ENCODE measurements around the gene GABRA5.
A peak's percentile ranks its signal among the peaks of the same experiment; 100 is the strongest.

GABRA5 gene

DNA sequence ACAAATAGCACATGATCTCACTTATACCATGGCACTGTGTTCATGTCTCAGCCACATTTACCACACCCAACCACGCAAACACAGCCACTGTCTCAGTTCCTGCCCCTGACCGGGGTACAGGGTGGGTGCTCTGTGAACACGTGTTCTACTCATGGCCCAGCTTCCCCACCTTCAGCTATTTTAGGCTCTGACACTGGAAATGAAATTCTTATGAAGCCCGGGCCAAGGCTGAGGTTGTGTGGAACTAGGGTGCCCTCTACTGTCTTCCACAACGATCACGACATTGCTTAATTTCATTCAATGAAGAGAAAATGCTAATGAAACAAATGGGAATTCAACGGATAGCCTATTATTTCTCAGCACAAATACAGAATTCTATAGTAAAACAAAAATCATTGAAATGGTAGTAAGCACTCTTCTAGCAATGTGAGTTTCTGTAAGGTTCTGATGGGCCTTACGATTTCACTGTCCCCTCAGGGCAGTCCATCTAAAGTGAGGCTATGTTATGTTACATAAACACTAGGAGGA lies 2.1 kb upstream of the GABRA5 start:
- H3K27me3 ChIP-seq (replicated peaks) = peaks cover 17% of the 10 kb centered on the region
- in situ Hi-C loops (cut with HindIII; ENCODE audit: low pct_ligation_motif_present, low sequenced_read_pairs) = no loop called here
- TF ChIP-seq, protein P1, sequence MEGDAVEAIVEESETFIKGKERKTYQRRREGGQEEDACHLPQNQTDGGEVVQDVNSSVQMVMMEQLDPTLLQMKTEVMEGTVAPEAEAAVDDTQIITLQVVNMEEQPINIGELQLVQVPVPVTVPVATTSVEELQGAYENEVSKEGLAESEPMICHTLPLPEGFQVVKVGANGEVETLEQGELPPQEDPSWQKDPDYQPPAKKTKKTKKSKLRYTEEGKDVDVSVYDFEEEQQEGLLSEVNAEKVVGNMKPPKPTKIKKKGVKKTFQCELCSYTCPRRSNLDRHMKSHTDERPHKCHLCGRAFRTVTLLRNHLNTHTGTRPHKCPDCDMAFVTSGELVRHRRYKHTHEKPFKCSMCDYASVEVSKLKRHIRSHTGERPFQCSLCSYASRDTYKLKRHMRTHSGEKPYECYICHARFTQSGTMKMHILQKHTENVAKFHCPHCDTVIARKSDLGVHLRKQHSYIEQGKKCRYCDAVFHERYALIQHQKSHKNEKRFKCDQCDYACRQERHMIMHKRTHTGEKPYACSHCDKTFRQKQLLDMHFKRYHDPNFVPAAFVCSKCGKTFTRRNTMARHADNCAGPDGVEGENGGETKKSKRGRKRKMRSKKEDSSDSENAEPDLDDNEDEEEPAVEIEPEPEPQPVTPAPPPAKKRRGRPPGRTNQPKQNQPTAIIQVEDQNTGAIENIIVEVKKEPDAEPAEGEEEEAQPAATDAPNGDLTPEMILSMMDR (IDR thresholded peaks at IDR 0.05; ENCODE audit: low read depth, low read length, missing control alignments) = peak; percentile 74
- no peaks in the 10 kb centered on the region for H3K36me3 ChIP-seq (replicated peaks)
- no peak overlapping the region for H3K4me3 ChIP-seq (ENCODE audit: low read depth, low read length)
- no peak overlapping the region for H3K27ac ChIP-seq
- DNase-seq = peak; percentile 30

DNA sequence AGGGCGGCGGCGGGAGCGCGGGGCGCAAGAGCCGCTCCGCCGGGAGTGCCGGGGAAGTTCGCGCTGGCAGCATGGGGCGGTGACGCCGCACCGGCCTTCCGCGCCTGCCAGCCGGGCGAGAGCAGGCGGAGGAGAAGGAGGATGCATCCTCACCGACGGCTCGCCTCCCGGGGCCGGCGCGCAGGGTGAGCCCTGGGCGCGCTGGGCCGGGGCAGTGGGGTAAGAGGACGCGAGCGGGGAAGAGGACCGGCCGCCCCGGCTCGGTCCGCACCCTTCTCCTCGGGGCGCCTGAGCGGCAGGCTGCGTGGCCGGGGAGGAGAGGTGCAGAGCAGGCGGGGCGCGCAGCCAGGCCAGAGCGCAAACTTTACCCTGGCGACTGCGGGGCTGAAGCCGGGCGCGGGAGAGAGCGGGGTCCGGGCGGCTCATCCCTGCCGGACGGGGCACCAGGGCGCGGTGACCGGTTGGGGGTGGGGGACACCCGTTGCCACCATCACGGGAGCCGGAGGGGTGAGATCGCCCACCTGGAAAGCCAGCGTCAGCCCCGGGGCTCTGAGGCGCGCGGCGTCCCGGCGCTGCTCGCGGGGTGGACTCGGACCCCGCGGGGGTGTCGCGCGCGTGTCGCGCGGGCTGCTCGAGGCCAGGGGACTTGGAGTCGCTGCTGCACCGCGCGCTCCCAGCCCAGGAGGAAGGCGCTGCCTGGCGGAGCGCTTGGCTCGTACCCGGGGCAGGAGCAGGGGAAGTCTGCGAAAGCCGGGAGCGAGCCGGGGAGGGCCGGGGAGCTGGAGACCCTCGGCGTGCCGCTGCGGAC lies 542 bp downstream of the GABRA5 start:
- Histone ChIP-seq H3K27ac (no peak overlapping the region), H3K27me3 (replicated peaks) (peaks cover 17% of the 10 kb centered on the region), H3K36me3 (replicated peaks) (no peaks in the 10 kb centered on the region), H3K4me3 (ENCODE audit: low read depth, low read length) (peak overlapping the region; percentile 35)
- in situ Hi-C loops (cut with HindIII; ENCODE audit: low pct_ligation_motif_present, low sequenced_read_pairs) = no loop called here
- no peak for DNase-seq
- TF ChIP-seq, protein P1 (IDR thresholded peaks at IDR 0.05; ENCODE audit: low read depth, low read length, missing control alignments) = no peak

DNA sequence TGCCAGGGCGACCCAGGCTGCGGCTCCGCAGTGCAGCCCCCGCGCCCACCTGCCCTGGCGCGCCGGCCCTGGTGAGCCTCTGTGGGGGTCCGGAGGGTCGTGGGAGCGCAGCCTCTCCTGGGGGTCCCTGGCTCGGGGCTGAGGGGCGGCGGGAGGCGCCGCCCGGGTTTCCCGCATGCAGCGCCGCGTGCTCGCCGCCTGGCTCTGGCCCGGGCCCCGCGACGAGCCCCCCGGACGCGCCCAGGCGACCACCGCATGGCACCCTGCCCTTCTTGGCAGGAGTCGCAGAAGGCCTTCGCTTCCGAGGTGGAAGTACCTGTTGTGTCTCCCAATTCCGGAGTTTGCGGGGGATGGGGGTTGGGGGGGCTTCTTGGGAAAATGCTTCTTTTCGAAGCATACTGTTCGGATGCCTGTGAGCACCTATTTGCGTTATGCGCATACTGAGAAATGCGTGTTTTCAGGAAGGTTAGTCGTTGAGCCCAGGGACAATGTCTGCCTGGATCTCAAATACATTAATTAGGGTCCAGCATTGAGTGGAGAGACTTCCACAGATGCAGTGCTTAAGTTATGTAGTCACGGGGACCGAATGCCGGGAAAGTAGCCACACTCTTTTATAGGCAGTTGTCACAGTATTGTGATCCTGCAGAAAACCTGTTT lies 1.3 kb downstream of the GABRA5 start:
- TF ChIP-seq, protein P1 (IDR thresholded peaks at IDR 0.05; ENCODE audit: low read depth, low read length, missing control alignments) = no peak
- Histone ChIP-seq H3K27ac (no peak overlapping the region), H3K27me3 (replicated peaks) (peaks cover 17% of the 10 kb centered on the region), H3K4me3 (ENCODE audit: low read depth, low read length) (no peak overlapping the region), H3K36me3 (replicated peaks) (no peaks in the 10 kb centered on the region)
- no peak for DNase-seq
- in situ Hi-C loops (cut with HindIII; ENCODE audit: low pct_ligation_motif_present, low sequenced_read_pairs) = no loop called here

DNA sequence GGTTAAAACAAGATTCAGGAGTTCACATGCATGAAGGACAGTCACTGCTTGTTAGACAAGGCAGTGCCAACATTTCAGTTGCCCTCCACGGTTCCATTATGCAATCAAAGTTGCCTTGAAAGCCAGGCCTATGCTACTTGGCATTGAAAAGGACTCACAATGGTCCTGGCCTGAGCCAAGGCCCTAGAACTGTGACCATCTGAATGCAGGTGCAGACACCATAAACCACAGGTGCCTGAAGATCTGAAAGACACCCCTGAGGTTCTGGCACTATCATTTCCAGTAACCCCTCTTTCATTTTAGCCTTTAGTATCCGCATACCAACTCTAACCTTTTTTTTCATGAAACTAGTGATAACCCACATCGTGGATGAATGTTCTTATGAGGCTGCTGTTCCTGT lies 2.8 kb downstream of the GABRA5 start:
- H3K36me3 ChIP-seq (replicated peaks) = no peaks in the 10 kb centered on the region
- H3K4me3 ChIP-seq (ENCODE audit: low read depth, low read length) = no peak overlapping the region
- peaks cover 17% of the 10 kb centered on the region for H3K27me3 ChIP-seq (replicated peaks)
- TF ChIP-seq, protein P1 (IDR thresholded peaks at IDR 0.05; ENCODE audit: low read depth, low read length, missing control alignments) = no peak
- in situ Hi-C loops (cut with HindIII; ENCODE audit: low pct_ligation_motif_present, low sequenced_read_pairs) = no loop called here
- DNase-seq = no peak
- no peak overlapping the region for H3K27ac ChIP-seq

GRCh38 chr15:26870346-26870745 lies 3.5 kb downstream of the GABRA5 start:
- H3K27ac ChIP-seq = no peak overlapping the region
- H3K27me3 ChIP-seq (replicated peaks) = peaks cover 17% of the 10 kb centered on the region
- H3K4me3 ChIP-seq (ENCODE audit: low read depth, low read length) = no peak overlapping the region
- in situ Hi-C loops (cut with HindIII; ENCODE audit: low pct_ligation_motif_present, low sequenced_read_pairs) = no loop called here
- H3K36me3 ChIP-seq (replicated peaks) = no peaks in the 10 kb centered on the region
- TF ChIP-seq, protein P1 (IDR thresholded peaks at IDR 0.05; ENCODE audit: low read depth, low read length, missing control alignments) = no peak
- DNase-seq = no peak

Measured in brain microvascular endothelial cell (primary cell).